GM18868 (cell line): Measurements from ENCODE around the gene RGS21.

Experiments used
- ATAC-seq: cut with Tn5 transposase; IDR thresholded peaks from one replicate; pipeline ENCODE4 v1.9.1; 2021; ENCODE audit warnings: mild to moderate bottlenecking, moderate library complexity; ENCODE audit not compliant: unreplicated experiment

RGS21 gene

DNA sequence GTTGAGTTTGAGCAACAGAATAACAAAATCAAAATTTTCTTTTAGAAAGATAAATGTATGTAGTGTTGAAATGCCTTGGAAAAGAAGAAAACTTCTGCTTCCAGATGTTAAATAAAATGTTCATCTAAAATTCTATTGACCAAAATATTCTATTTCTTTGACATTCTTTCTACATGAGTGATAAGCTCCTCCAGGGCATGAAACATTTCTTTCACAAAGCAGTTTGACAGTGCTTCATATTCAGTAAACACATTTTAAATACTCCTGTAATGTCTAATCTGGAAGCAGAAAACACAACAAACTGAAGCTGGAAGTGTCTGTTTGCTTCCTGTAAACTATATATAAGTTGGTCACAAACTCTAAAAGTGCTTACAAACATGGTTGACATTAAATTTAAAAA lies 61.5 kb downstream of the RGS21 start:
- ATAC-seq, result no peak

GRCh38 chr1:192378878-192379277 lies 62.1 kb downstream of the RGS21 start:
- ATAC-seq, result no peak

GRCh38 chr1:192379554-192379953 lies 62.8 kb downstream of the RGS21 start:
- no peak for ATAC-seq

GRCh38 chr1:192382758-192383157 lies 66.0 kb downstream of the RGS21 start:
- ATAC-seq, result peak; percentile 39

GRCh38 chr1:192386051-192386650 lies 69.4 kb downstream of the RGS21 start:
- ATAC-seq, result no peak

DNA sequence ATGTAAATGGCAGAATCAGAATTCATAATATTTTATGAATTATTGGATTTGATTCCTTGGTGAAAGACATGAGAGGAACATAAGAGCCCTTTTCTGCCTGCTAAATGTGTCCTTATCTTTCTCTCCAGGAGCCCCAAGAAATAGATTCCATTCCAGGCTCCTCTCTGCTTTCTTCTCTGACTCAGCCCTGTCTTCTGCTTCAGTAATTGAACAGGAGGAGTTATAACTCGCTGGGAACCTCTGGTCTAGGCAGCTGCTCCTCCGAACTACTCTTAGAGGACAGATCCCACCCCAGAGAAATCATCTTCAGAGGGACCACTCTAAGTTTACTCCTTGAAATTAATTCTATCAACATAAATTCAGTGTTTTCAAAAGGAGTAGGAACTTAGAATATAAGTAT lies 78.4 kb downstream of the RGS21 start:
- no peak for ATAC-seq

DNA sequence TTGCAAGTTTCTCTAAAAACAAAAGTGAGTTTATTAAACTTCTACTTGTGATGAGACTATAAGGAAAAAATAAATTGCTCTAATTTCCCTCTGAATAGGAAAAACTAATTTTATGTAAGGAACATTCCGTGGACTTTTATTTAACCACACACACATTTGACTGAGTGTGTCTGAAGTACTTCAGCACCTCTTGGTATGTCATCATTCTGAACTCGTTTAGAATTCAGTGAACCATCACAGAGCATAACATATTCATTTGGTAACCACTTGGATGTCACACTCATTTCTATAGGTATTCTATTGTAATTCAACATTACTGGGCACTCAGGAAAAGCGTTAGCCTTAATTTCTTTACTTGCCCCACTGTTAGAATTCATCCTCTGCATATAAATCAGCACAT lies 79.1 kb downstream of the RGS21 start:
- no peak for ATAC-seq

- no peak for ATAC-seq
These were observed 82.4 kb downstream of the RGS21 start for GRCh38 chr1:192399161-192399560.

- no peak for ATAC-seq
These were observed 85.0 kb downstream of the RGS21 start for GRCh38 chr1:192401825-192402224.

DNA sequence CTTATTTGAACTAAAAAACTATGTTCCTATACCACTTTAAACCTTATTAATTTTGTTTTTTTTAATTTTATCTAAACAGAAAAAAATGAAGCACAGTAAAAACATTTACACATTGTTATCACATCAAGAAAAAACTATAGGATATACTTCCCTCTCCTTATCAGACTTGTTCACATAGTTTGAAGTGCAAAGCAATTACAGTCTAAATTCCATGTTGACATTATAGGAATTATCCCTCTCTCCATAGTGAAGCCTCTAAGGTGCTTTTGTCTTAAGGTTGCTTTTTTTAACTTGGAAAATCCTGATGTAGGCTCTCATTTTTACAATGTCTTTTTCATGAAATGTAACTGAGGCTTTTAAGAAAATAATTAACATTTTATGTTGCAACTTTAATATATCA lies 85.8 kb downstream of the RGS21 start:
- no peak for ATAC-seq

- no peak for ATAC-seq
These were observed 90.4 kb downstream of the RGS21 start for GRCh38 chr1:192407206-192407605.
